NB4 (cell line): ENCODE data around the gene ARAP2.
A peak's percentile ranks its signal among the peaks of the same experiment; 100 is the strongest.

Experiments used
- DNase-seq: peaks from one replicate; pipeline ENCODE4 v3.0.0; 2010; ENCODE audit warnings: low read depth
- H3K4me3 ChIP-seq: one replicate; pipeline ENCODE4 v1.5.1; 2011; ENCODE audit warnings: mild to moderate bottlenecking, low read depth, low read length, moderate library complexity
- CTCF ChIP-seq: IDR thresholded peaks from one replicate; pipeline ENCODE4 v1.5.1; 2012; ENCODE audit warnings: low read depth, low read length
- MAX ChIP-seq: IDR thresholded peaks from 2 replicates; pipeline ENCODE4 v1.6.1; 2011; ENCODE audit warnings: low read depth, low read length
- MYC ChIP-seq: IDR thresholded peaks from 2 replicates; pipeline ENCODE4 v1.6.1; 2011; ENCODE audit warnings: low read depth, low read length
- POLR2A ChIP-seq: IDR thresholded peaks from 2 replicates; pipeline ENCODE4 v1.6.1; 2011; ENCODE audit warnings: mild to moderate bottlenecking; ENCODE audit not compliant: insufficient read length; ENCODE audit errors: extremely low read depth

The ARAP2 gene

GRCh38 chr4:36226430-36227227 lies 17.7 kb downstream of the ARAP2 start:
- TF ChIP-seq MAX (no peak), CTCF (no peak), MYC (no peak), POLR2A (no peak)
- H3K4me3 ChIP-seq, result no peak overlapping the region
- no peak for DNase-seq

GRCh38 chr4:36224972-36225903 lies 19.1 kb downstream of the ARAP2 start:
- no peak for TF ChIP-seq CTCF
- peak; percentile 35; the same call in 1 of the 2 replicates for TF ChIP-seq MAX
- peak; percentile 20 for DNase-seq

GRCh38 chr4:36222702-36223101 lies 21.6 kb downstream of the ARAP2 start:
- no peak overlapping the region for H3K4me3 ChIP-seq
- TF ChIP-seq POLR2A (no peak), MYC (no peak), MAX (no peak), CTCF (no peak)
- DNase-seq, result no peak

More at GRCh38 chr4:36224972-36225903, 19.1 kb downstream of the ARAP2 start:
- no peak overlapping the region for H3K4me3 ChIP-seq

GRCh38 chr4:36220776-36221175 lies 23.5 kb downstream of the ARAP2 start:
- TF ChIP-seq CTCF (no peak), POLR2A (no peak), MYC (no peak), MAX (no peak)
- H3K4me3 ChIP-seq, result no peak overlapping the region

GRCh38 chr4:36218121-36218520 lies 26.2 kb downstream of the ARAP2 start:
- no peak for DNase-seq
- no peak for TF ChIP-seq MAX
- no peak for TF ChIP-seq POLR2A
- TF ChIP-seq CTCF, result no peak
- no peak for TF ChIP-seq MYC
- H3K4me3 ChIP-seq, result no peak overlapping the region

More at GRCh38 chr4:36220776-36221175, 23.5 kb downstream of the ARAP2 start:
- DNase-seq, result no peak
